ENCODE results near the gene EPHX1. TPM values are rescaled to one million over a fixed set of nuclear protein-coding genes. Genes with fewer than 3 reads are reported as not detected.

EPHX1 gene
- total and polyA plus RNA-seq, 2 donors from 2014 or later = 78.6 to 178 TPM

GRCh38 chr1:225762002-225762441 lies 47.9 kb upstream of the EPHX1 start:
- peaks cover 0 to 7% (median 3%) of the 10 kb centered on the region in 3 donors for H3K4me1 ChIP-seq (ENCODE audit: control insufficient read depth in 2 of 3, insufficient read depth in 2 of 3, low read depth in 1 of 3, low read length in 3 of 3)
- H3K27ac ChIP-seq (ENCODE audit: low read depth in 2 of 2, low read length in 2 of 2) = no peak overlapping the region
- H3K36me3 ChIP-seq (ENCODE audit: control insufficient read depth in 2 of 3, insufficient read depth in 3 of 3, low read length in 3 of 3) = no peaks in the 10 kb centered on the region
- no peak for TF ChIP-seq CTCF (IDR thresholded peaks at IDR 0.05; ENCODE audit: borderline replicate concordance, extremely low read depth, insufficient read depth)
- intact Hi-C loops (cut with DNase I) = no loop called here
- no peak for DNase-seq
- H3K27me3 ChIP-seq (ENCODE audit: control insufficient read depth, insufficient read depth, low read length) = no peaks in the 10 kb centered on the region
- H3K9me3 ChIP-seq (ENCODE audit: control insufficient read depth in 2 of 3, insufficient read depth in 1 of 3, low read length in 3 of 3) = no peaks in the 10 kb centered on the region
- H3K9ac ChIP-seq (ENCODE audit: low read length in 3 of 3) = no peak overlapping the region
- H3K4me3 ChIP-seq (ENCODE audit: low read length in 3 of 3) = no peak overlapping the region
- no peak for FAIRE-seq

- no peak overlapping the region for H3K4me3 ChIP-seq (ENCODE audit: low read length in 3 of 3)
- FAIRE-seq (no peak), DNase-seq (no peak)
- peaks cover 0 to 12% (median 7%) of the 10 kb centered on the region in 3 donors for H3K4me1 ChIP-seq (ENCODE audit: control insufficient read depth in 2 of 3, insufficient read depth in 2 of 3, low read depth in 1 of 3, low read length in 3 of 3)
- no peaks in the 10 kb centered on the region for H3K36me3 ChIP-seq (ENCODE audit: control insufficient read depth in 2 of 3, insufficient read depth in 3 of 3, low read length in 3 of 3)
- intact Hi-C loops (cut with DNase I) = no loop called here
- H3K9ac ChIP-seq (ENCODE audit: low read length in 3 of 3) = no peak overlapping the region
- H3K27ac ChIP-seq (ENCODE audit: low read depth in 2 of 2, low read length in 2 of 2) = no peak overlapping the region
- no peaks in the 10 kb centered on the region for H3K27me3 ChIP-seq (ENCODE audit: control insufficient read depth, insufficient read depth, low read length)
- no peak for TF ChIP-seq CTCF (IDR thresholded peaks at IDR 0.05; ENCODE audit: borderline replicate concordance, extremely low read depth, insufficient read depth)
- no peaks in the 10 kb centered on the region for H3K9me3 ChIP-seq (ENCODE audit: control insufficient read depth in 2 of 3, insufficient read depth in 1 of 3, low read length in 3 of 3)
Observed at GRCh38 chr1:225762444-225762843, 47.5 kb upstream of the EPHX1 start.

- H3K4me3 ChIP-seq (ENCODE audit: low read length in 3 of 3) = no peak overlapping the region
- H3K4me1 ChIP-seq (ENCODE audit: control insufficient read depth in 2 of 3, insufficient read depth in 2 of 3, low read depth in 1 of 3, low read length in 3 of 3) = peaks cover 0 to 17% (median 14%) of the 10 kb centered on the region in 3 donors
- H3K9me3 ChIP-seq (ENCODE audit: control insufficient read depth in 2 of 3, insufficient read depth in 1 of 3, low read length in 3 of 3) = no peaks in the 10 kb centered on the region
- no peak for TF ChIP-seq CTCF (IDR thresholded peaks at IDR 0.05; ENCODE audit: borderline replicate concordance, extremely low read depth, insufficient read depth)
- DNase-seq (no peak), FAIRE-seq (no peak)
- no peak overlapping the region for H3K9ac ChIP-seq (ENCODE audit: low read length in 3 of 3)
- intact Hi-C loops (cut with DNase I) = no loop called here
- no peaks in the 10 kb centered on the region for H3K27me3 ChIP-seq (ENCODE audit: control insufficient read depth, insufficient read depth, low read length)
- H3K27ac ChIP-seq (ENCODE audit: low read depth in 2 of 2, low read length in 2 of 2) = no peak overlapping the region
- no peaks in the 10 kb centered on the region for H3K36me3 ChIP-seq (ENCODE audit: control insufficient read depth in 2 of 3, insufficient read depth in 3 of 3, low read length in 3 of 3)
Observed at GRCh38 chr1:225763716-225764548, 46.0 kb upstream of the EPHX1 start.

All from kidney (tissue), 14 donors.